HuH-7 (cell line): ENCODE measurements around the gene CILP.
"Not testable (repeated sequence)": the region's sequence is repeated elsewhere in the genome, so short reads cannot be mapped to it uniquely, and the experiment has no call there.

Experiments used
- DNase-seq: peaks from one replicate; pipeline ENCODE4 v3.0.0; 2011; ENCODE audit warnings: low spot score

The CILP gene

DNA sequence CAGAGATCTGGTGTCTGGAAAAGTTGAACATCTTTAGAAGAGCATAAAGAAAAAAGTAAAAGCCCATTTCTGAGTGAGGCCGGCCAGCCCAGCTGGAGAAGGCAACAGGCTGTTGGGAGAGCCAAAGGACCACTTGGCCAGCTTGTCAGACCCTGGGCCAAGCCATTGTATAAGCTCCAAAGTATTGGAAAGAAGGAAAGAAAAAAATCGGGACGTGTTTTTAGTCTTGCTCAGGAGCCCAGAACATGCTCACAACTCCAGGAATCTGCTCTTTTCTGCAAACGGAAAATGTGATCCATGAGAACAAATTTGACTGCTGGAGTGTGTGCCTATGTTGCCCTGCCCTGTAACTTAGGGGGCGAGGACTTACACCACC, 15.7 kb downstream of the CILP start:
- DNase-seq: no peak

- DNase-seq: no peak
Observed at GRCh38 chr15:65194826-65195547, 16.3 kb downstream of the CILP start.

- DNase-seq: peak; percentile 36
Observed at GRCh38 chr15:65192016-65192415, 19.3 kb downstream of the CILP start.

GRCh38 chr15:65189102-65189740, 22.1 kb downstream of the CILP start:
- peak; percentile 82 for DNase-seq

DNA sequence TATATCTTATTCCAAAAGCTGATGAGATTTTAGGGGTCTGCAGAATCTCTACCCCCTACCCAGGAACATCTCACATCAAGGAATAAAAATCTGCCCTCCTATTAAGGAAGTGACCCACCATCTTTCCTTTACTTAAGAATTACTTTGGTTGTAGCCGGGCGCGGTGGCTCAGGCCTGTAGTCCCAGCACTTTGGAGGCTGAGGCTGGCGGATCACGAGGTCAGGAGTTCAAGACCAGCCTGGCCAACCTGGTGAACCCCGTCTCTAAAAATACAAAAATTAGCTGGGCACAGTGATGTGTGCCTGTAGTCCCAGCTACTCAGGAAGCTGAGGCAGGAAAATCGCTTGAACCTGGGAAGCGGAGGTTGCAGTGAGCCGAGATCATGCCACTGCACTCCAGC, 22.8 kb downstream of the CILP start:
- DNase-seq: not testable (repeated sequence)

DNA sequence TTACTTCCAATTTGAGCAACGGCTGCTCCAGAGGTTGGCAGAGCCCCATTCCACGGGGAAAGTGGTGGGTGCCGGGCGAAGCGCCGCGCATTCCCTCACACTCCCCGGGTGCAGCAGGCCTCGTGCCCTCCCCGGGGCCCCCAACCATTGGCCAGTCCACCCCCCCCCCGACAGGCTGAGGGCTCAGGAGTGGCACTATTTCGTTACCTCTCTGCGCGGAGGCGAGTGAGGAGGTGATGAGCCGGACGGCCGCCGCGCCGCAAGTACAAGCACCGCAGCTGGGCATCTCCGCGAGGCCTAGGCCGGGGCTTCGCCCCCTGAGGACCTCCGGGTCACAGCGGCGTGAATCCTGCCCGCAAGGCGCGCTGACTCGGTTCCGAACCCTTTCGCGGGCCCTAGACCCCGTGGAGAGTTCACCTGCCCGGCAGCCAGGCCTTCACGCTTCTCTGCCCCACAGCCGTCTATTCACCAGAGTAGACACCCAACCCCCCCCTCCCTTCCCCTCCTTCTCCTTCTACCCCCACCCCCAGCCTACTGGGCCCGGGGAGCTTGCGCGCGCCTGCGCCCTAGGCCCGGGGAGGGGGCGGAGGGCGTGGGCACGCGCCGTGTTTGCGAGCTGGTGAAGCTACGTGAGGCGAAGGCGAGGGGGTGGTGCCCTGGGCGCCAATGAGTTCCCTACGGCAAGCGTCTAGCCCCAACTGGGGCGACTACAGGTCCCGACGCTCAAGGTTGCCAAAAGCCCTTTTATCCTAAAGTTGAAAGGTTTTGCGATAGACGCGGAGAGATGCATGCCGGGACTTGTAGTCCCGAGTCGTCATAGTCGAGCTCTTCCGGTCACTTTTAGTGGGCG, 26.2 kb downstream of the CILP start, which contains the start of gene CLPX:
Gene CLPX (minus strand): TSS at position 475 of the 850 bp plus-strand sequence. CDS start 189 bp downstream, at position 286.
- peak; percentile 97 for DNase-seq

DNA sequence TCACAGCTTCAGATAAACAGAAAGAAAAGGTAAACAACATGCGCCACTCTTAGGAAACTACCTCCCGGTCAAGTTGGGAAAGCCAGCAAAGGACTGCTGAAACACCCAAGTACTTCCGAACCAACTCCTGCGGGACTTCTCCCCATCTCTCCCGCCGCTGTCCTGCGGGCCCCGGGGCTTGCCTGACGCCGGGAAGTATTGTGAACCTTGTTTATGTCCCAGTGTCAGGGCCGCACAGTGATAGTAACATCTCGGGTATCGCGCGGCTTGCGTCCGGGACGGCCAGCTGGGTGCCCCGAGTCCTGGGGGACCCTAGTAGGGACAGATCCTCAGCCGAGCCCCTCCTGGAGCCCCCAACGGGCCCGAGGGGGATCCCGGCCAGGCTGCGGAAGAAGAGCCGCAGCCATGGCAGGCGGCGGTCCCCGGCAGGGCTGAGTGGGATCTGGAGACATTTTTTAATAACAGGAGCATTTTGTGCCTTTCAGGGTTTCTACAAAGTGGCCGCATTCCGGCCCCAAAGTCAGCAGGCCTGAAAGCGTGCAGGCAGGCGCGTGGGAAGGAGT, 26.9 kb downstream of the CILP start:
- peak; percentile 62 for DNase-seq

DNA sequence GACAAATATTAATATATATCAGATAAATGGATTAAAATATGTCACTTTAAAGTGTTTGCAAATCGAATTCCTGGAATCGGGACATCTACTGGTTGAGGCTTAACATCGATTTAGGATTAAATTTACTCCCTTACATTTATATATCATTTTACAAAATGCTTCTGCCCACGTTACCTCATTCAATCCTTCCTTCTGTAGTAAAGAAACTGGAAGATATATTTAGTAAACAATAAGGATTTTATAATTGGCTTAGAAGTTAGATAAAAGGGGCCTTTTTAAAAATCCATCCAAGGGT, 27.5 kb downstream of the CILP start:
- DNase-seq: no peak

DNA sequence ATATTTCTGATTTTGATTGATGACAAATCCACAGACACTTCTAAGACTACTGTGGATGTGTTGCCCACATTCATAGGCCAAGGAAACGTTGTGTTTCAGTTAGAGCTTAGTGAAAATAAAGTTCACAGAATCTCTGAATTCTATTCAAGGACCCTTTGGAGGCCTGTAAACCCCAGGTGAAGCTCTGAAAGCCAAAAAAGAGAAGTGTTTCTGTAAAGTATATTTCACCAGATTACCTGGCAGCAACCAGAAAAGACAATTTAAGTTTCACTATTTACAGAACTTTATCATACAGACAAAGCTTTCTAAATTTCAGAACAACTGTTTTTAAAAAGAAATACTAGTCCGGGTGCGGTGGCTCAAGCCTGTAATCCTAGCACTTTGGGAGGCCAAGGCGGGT, 28.7 kb downstream of the CILP start:
- DNase-seq: no peak

- not testable (repeated sequence) for DNase-seq
Observed at GRCh38 chr15:65181582-65182353, 29.5 kb downstream of the CILP start.

DNA sequence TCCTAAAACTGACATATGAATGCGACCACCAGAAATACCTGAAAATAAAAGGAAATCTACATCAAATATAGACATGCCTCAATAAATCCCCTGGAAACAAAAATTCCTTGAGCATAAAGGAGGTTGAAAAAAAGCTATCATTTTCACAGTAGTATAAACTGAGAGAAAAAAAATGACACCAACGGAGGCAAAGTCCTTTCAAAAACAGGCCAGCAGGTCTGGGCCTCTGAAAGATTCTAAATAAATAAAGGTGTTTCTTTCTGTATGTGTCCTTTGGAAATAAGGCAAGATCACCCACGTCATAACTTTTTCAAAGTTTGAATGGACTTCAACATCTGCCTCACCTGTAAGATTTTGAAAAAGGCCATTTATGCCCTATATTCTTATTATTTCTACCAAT, 31.1 kb downstream of the CILP start:
- no peak for DNase-seq

DNA sequence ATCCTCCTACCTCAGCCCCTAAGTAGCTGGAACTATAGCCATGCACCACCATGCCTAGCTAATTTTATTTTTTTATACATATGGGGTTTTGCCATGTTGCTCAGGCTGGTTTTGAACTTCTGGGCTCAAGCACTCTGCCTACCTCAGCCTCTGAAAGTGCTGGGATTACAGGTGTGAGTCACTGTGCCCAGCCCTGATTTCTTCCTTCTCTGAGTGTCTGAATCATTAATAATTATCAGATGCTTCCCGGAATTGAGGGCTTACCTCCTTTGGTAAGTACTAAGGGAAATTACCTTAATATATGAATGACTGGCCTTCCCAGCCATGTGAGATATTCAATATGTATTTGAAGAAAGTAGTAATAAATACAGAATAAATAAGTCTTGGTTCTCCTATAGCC, 33.4 kb downstream of the CILP start:
- DNase-seq: no peak

- DNase-seq: no peak
Observed at GRCh38 chr15:65176056-65176455, 35.2 kb downstream of the CILP start.

DNA sequence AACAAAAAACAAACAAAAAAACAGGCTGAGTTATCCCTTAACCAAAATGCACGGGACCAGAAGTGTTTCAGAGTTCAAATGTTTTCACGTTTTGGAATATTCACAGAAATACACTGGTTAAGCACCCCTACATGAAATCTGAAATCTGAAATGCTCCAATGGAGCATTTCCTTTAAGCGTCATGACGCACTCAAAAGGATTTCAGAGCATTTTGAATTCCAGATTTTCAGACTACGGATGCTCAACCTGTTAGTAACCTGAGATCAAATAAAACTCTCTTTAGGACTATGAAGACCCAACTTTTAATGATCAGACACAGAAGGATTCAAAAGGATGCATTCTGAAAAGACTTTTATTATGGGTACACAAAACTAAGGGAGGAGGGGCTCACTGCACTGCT, 35.8 kb downstream of the CILP start:
- DNase-seq: no peak

DNA sequence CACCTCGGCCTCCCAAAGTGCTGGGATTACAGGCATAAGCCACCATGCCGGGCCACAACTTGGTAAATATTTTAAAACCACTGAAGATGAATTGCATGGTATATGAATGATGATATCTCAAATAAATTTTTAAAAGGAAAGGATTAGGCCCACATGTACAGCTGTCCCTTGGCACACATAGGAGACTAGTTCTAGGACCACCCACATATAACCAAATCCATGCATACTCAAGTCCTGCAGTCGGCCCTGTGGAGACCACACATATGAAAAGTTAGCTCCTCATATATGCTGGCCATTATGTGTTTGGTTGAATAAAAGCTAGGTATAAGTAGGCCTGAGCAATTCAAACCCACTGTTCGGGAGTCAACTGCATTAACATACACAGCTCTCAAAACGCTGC, 36.8 kb downstream of the CILP start:
- DNase-seq: no peak

GRCh38 chr15:65172531-65172930, 38.7 kb downstream of the CILP start:
- DNase-seq: no peak

DNA sequence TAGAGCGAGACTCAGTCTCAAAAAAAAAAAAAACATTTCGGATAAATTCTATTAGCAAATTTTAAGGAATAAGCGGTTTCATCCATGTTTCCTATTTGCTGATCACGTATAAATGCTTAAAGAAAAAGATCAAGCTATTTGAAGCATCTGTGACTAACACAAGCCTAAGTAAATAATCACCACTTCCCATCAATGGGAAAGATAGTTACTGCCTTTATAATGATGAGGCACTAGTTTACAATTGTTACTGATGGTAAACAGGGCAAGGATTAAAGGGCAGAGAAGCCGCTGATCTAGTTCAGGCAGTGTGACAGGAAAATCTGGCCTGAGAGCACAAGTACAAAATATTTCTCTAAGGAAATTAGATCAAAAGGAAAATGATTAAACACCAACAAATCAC, 39.8 kb downstream of the CILP start:
- DNase-seq: no peak

DNA sequence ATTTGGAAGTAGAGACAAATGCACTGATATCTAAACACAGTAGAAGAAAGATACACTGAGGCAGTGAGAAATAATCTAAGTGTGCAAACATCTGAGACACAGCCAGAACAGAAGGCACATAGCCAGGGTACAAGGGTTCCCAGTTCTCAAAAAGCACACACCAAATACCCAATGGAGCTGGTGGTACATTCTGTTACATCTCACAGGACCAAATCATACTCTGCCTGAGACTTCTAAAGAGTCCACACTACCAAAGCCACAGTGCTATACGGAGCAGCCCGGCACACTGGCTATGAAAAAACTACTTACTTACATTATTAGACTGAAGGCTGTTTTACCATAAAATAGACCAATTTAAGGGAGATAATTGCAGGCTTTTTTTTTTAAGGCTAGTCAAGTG, 45.4 kb downstream of the CILP start:
- no peak for DNase-seq

- no peak for DNase-seq
Observed at GRCh38 chr15:65164139-65164538, 47.1 kb downstream of the CILP start.

DNA sequence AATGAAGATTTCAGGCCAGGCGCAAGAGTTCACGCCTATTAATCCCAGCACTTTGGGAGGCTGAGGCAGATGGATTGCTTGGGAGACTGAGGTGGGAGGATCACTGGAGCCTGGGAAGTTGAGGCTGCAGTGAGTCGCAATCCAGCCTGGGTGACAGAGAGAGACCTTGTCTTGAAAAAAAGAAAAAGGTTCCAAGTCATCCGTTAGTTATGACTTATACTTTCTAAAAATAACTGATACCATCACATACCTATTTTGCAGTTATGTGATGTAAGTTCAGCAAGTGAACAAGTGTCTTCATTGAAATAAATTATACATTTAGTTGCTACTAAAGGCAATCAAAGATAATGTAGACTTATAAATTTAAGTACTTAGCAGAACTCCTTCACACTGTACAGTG, 48.2 kb downstream of the CILP start:
- DNase-seq: no peak

- DNase-seq: no peak
Observed at GRCh38 chr15:65156692-65157091, 54.6 kb downstream of the CILP start.

- DNase-seq: no peak
Observed at GRCh38 chr15:65154720-65155119, 56.6 kb downstream of the CILP start.
